NT2/D1 (cell line): Measurements from ENCODE around the gene ASIC2.

ENCODE experiments used
- SUZ12 ChIP-seq: IDR thresholded peaks from 2 replicates; pipeline ENCODE4 v1.6.1; 2011; ENCODE audit not compliant: insufficient read length, insufficient read depth; ENCODE audit errors: extremely low read depth
- YY1 ChIP-seq: IDR thresholded peaks from 2 replicates; pipeline ENCODE4 v1.6.1; 2011; ENCODE audit not compliant: insufficient read length, insufficient read depth
- ZNF274 ChIP-seq: IDR thresholded peaks from 2 replicates; pipeline ENCODE4 v1.6.1; 2011; ENCODE audit warnings: mild to moderate bottlenecking, low read depth, low read length

GRCh38 chr17:32976605-32977004 is 316.5 kb downstream of the ASIC2 start:
- no peak for TF ChIP-seq YY1
- TF ChIP-seq ZNF274: no peak
- TF ChIP-seq SUZ12: no peak
